Activated CD4-positive, alpha-beta T cell treated with anti-CD3 and anti-CD28 coated beads, Interleukin-2, amount 10 ng/mL, durations not matched to agents 7 days and 5 days (primary cell): ENCODE results near the gene AP1B1. TPM values are rescaled to one million over a fixed set of nuclear protein-coding genes. Genes with fewer than 3 reads are reported as not detected.

ENCODE experiments used
- CTCF ChIA-PET: fragments of 350-600 bp; sonication (Branson Sonifier 250); formaldehyde crosslinking; loops from one replicate; lab custom pipeline; 2021; ENCODE audit warnings: antibody characterized with exemption; lab: Charles Lee
- POLR2A ChIA-PET: fragments of 350-600 bp; sonication (Branson Sonifier 250); formaldehyde crosslinking; loops from one replicate; lab custom pipeline; 2021; ENCODE audit warnings: antibody characterized with exemption; lab: Charles Lee
- DNase-seq: peaks from one replicate; pipeline ENCODE4 v3.0.0-alpha.2; 2020
- H3K27ac Mint-ChIP-seq: one replicate; pipeline ENCODE4 v1.8.0; 2021; ENCODE audit warnings: mild to moderate bottlenecking, moderate library complexity, mixed read lengths
- H3K27me3 Mint-ChIP-seq: one replicate; pipeline ENCODE4 v1.8.0; 2021; ENCODE audit warnings: mixed read lengths
- H3K36me3 Mint-ChIP-seq: one replicate; pipeline ENCODE4 v1.8.0; 2021; ENCODE audit warnings: low read depth, mixed read lengths
- H3K4me1 Mint-ChIP-seq: one replicate; pipeline ENCODE4 v1.8.0; 2021; ENCODE audit warnings: mixed read lengths
- H3K4me3 Mint-ChIP-seq: one replicate; pipeline ENCODE4 v1.8.0; 2021; ENCODE audit warnings: mild to moderate bottlenecking, moderate library complexity, mixed read lengths
- H3K9me3 Mint-ChIP-seq: one replicate; pipeline ENCODE4 v1.8.0; 2021; ENCODE audit warnings: mixed read lengths
- total RNA-seq, 2 experiments: library from RNA; stranded (reverse); gene quantifications; one replicate each; pipeline ENCODE4 v1.2.3, GENCODE V29; 2021

Gene AP1B1
- total RNA-seq, 2 experiments from 2014 or later, result 74.8 to 78.0 TPM

DNA sequence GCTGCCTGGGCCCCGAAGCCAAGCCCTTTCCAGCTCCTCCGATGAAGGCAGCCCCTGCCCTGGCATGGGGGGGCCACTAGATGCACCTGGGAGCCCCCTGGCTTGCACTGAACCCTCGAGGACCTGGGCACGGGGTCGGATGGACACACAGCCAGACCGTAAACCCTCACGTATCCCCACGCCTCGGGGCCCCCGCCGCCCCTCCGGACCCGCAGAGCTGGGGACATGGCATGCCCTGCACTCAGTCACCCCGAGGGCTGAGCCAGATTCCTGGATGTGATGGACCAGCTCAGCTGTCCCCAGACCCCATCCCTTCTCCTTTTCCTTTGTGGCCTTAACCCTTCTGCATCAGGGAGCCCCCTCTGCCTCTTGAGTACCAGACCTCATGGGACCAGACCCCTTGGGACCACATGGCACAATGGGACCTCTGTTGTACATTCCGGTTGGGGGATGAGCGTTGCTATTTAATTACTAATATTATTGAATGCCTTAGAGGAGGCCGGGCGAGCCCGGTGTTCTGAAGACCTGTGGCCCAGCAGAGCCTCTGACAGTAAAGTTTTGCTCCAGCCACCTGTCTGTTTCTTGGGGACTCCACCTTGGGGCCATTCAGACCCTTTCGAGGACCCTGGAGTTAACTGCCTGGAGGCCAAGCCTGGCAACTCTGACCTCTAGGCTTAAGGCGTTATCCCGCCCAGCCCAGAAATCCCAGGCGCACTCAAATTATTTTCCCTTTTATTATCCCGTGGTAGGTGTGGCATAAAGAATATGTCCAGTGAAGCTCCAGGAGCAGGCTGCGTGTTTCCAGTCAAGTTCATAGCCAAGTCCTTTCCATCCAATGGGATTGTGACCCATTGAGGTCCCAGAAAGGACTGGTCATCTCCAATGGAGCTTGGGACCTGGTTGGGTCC is 75.9 kb downstream of the AP1B1 start:
- DNase-seq, result no peak
- H3K27me3 Mint-ChIP-seq, result peaks cover 47% of the 10 kb centered on the region

DNA sequence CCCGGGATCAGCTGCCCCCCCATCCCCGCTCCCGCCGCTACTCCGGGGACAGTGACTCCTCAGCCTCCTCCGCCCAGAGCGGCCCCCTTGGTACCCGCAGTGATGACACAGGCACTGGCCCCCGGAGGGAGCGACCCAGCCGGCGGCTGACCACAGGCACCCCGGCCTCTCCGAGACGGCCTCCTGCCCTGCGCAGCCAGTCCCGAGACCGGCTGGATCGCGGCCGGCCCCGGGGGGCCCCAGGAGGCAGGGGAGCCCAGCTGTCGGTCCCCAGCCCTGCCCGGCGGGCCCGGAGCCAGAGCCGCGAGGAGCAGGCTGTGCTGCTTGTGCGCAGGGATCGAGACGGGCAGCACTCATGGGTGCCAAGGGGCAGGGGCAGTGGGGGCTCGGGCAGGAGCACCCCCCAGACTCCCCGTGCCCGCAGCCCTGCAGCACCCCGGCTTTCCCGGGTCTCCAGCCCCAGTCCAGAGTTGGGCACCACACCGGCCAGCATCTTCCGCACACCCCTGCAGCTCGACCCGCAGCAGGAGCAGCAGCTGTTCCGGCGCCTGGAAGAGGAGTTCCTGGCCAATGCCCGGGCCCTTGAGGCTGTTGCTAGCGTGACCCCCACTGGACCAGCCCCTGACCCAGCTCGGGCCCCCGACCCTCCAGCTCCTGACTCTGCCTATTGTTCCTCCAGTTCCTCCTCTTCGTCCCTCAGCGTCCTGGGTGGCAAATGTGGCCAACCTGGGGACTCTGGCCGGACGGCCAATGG is 76.7 kb downstream of the AP1B1 start:
- CTCF ChIA-PET, result interaction anchor here (0.6 to 3.8 kb wide), 4 partner anchors 9 to 293 kb away, joined by 3 to 24 read pairs (median 4); no protein-coding TSS in a partner anchor
- Mint-ChIP-seq H3K27ac (no peak overlapping the region), H3K36me3 (peaks cover 2% of the 10 kb centered on the region), H3K27me3 (peaks cover 41% of the 10 kb centered on the region), H3K4me1 (peaks cover 36% of the 10 kb centered on the region), H3K9me3 (no peaks in the 10 kb centered on the region), H3K4me3 (no peak overlapping the region)
- no peak for DNase-seq
- POLR2A ChIA-PET, result no interaction called here

More for the DNA sequence above, 75.9 kb downstream of the AP1B1 start:
- H3K4me1 Mint-ChIP-seq, result peaks cover 33% of the 10 kb centered on the region
- CTCF ChIA-PET, result interaction anchor here (0.6 to 3.8 kb wide), 9 partner anchors 10 to 567 kb away, joined by 3 to 24 read pairs (median 3); no protein-coding TSS in a partner anchor
- POLR2A ChIA-PET, result no interaction called here
- H3K36me3 Mint-ChIP-seq, result peaks cover 2% of the 10 kb centered on the region
- no peak overlapping the region for H3K27ac Mint-ChIP-seq
- H3K4me3 Mint-ChIP-seq, result no peak overlapping the region
- no peaks in the 10 kb centered on the region for H3K9me3 Mint-ChIP-seq

DNA sequence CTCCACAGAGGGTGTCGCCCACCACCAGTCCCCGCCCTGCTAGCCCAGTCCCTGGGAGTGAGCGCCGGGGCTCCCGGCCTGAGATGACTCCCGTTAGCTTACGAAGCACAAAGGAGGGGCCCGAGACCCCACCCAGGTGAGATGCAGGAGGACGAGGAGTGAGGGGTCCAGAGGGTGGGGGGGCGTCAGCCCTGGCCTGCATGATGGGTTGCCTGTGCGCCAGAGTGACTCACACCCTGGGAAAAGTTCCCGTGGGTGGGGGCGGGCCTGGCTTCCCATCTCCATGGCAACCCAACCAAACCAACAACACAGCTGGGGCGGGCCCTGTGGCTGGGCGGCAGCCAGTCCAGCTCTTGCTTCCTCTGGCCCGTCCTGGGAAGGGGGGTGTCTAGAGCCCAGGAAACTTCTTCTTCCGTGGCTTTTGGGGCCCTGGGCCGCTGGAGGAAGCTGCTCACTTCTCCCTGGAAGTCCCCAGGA is 77.5 kb downstream of the AP1B1 start:
- Mint-ChIP-seq H3K9me3 (no peaks in the 10 kb centered on the region), H3K27ac (no peak overlapping the region), H3K36me3 (peaks cover 2% of the 10 kb centered on the region), H3K4me3 (no peak overlapping the region), H3K4me1 (peaks cover 42% of the 10 kb centered on the region), H3K27me3 (peaks cover 39% of the 10 kb centered on the region)
- POLR2A ChIA-PET, result no interaction called here
- CTCF ChIA-PET, result interaction anchor here (0.6 to 3.8 kb wide), 3 partner anchors 8 to 26 kb away, joined by 3 to 24 read pairs (median 4); no protein-coding TSS in a partner anchor
- peak; percentile 56 for DNase-seq

DNA sequence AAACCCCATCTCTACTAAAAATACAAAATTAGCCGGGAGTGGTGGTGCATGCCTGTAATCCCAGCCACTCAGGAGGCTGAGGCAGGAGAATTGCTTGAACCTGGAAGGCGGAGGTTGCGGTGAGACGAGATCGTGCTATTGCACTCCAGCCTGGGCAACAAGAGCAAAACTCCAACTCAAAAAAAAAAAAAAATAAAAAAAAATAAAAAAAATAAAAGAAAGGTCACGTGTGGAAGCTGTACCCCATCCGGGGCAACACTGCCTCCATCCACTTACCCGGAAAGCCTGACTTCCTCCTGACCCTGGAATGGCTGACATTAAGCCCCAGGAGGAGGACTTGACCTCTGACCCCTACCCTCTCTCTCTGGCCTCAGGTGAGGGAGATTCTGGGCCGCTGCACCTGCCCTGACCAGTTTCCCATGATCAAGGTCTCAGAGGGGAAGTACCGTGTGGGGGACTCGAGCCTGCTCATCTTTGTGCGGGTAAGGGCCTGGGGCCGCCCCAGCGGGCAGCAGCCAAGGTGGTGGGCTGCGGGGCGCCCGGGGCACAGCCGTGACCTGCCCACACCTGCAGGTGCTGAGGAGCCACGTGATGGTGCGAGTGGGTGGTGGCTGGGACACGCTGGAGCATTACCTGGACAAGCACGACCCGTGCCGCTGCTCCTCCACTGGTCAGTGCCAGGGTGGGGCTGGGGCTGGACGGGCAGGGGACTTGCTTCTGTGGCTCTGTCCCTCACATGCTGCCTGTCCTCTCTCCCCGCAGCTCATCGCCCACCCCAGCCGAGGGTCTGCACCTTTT is 78.1 kb downstream of the AP1B1 start:
- Mint-ChIP-seq H3K27me3 (peaks cover 42% of the 10 kb centered on the region), H3K9me3 (no peaks in the 10 kb centered on the region), H3K4me1 (peaks cover 46% of the 10 kb centered on the region), H3K36me3 (peaks cover 2% of the 10 kb centered on the region), H3K27ac (no peak overlapping the region), H3K4me3 (no peak overlapping the region)
- CTCF ChIA-PET, result interaction anchor here (0.6 to 3.8 kb wide), 4 partner anchors 7 to 286 kb away, joined by 3 to 24 read pairs (median 4); no protein-coding TSS in a partner anchor
- no peak for DNase-seq
- POLR2A ChIA-PET, result no interaction called here

DNA sequence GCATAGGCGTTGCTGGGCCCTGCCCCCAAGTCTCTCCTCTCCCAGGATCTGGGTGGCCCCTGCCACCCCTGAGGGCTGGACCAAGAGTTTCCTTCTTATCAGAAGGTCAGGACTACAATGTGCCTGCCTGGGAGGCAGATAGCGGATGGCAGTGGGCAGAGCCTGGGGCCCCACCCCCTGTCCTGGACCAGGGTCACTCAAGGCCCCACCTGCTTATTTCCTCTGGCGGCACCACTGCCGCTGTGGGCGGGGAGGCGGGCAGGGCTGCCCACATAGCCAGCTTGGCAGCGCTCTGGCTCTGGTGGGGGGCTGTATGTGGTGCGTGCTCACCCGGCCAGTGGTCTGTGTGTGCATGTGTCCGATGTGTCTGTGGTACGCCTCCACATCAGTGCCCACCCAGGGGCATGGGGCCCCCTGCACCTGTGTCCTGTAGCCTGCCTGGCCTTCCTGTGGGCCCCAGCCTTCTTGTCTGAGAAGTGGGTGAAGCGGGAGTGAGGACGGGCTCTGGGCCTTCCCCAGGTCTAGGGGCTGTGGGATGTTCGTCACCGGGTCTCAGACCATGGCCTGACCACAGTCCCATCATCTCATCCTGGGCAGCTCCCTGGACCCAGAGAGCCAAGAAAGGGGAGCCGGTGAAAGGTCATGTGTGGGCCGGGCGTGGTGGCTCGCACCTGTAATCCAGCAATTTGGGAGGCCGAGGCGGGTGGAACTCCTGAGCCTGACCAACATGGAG is 78.9 kb downstream of the AP1B1 start:
- peak overlapping the region; percentile 72 for H3K27ac Mint-ChIP-seq
- no peaks in the 10 kb centered on the region for H3K9me3 Mint-ChIP-seq
- DNase-seq, result no peak
- H3K27me3 Mint-ChIP-seq, result peaks cover 42% of the 10 kb centered on the region
- CTCF ChIA-PET, result interaction anchor here (0.8 kb wide), 1 partner anchor 287 kb away, joined by 3 read pairs; no protein-coding TSS in a partner anchor
- POLR2A ChIA-PET, result no interaction called here
- peaks cover 44% of the 10 kb centered on the region for H3K4me1 Mint-ChIP-seq
- no peak overlapping the region for H3K4me3 Mint-ChIP-seq
- H3K36me3 Mint-ChIP-seq, result peaks cover 2% of the 10 kb centered on the region

DNA sequence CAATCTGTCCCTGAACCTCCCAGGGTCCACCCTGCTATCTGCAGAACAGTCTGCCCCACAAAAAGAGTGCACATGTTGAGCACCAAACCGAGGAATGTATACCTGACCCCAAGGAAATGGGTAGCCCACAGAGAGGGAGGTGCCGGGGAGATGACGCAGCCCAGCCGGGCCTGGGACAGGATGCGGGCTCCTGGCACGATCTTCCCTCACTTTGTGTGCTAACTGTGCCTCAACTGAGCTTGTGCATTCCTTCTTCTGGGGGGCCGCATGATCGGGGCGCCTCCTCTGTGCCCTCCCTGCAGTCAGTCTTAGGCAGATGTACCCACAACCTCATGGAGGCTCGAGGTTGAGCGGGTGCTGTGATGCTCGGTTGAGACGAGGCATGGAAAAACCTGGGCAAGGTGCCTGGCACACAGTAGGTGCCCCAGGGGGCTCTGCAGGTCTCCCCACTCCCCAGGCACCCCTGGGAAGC is 79.5 kb downstream of the AP1B1 start:
- H3K4me1 Mint-ChIP-seq, result peaks cover 40% of the 10 kb centered on the region
- ChIA-PET POLR2A (no interaction called here), CTCF (interaction anchor here (0.5 kb wide), 1 partner anchor 423 kb away, joined by 3 read pairs; no protein-coding TSS in a partner anchor)
- H3K27ac Mint-ChIP-seq, result peak overlapping the region; percentile 72
- H3K27me3 Mint-ChIP-seq, result peaks cover 39% of the 10 kb centered on the region
- no peaks in the 10 kb centered on the region for H3K9me3 Mint-ChIP-seq
- H3K36me3 Mint-ChIP-seq, result no peaks in the 10 kb centered on the region
- peak overlapping the region; percentile 38 for H3K4me3 Mint-ChIP-seq
- peak; percentile 53 for DNase-seq

DNA sequence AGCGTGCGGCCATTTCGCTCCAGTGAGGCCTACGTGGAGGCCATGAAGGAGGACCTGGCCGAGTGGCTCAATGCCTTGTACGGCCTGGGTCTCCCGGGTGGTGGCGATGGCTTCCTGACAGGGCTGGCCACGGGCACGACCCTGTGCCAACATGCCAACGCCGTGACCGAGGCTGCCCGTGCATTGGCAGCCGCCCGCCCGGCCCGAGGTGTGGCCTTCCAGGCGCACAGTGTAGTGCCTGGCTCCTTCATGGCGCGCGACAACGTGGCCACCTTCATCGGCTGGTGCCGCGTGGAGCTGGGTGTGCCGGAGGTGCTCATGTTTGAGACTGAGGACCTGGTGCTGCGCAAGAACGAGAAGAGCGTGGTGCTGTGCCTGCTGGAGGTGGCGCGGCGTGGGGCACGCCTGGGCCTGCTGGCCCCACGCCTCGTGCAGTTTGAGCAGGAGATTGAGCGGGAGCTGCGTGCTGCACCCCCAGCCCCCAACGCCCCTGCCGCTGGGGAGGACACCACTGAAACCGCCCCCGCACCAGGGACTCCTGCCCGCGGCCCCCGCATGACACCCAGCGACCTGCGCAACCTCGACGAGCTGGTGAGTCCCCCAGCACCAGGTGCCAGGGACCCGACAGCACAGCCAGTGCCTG is 80.1 kb downstream of the AP1B1 start:
- H3K36me3 Mint-ChIP-seq, result no peaks in the 10 kb centered on the region
- H3K9me3 Mint-ChIP-seq, result no peaks in the 10 kb centered on the region
- H3K4me3 Mint-ChIP-seq, result peak overlapping the region; percentile 38
- peaks cover 37% of the 10 kb centered on the region for H3K4me1 Mint-ChIP-seq
- no peak for DNase-seq
- CTCF ChIA-PET, result interaction anchor here (0.5 kb wide), 1 partner anchor 422 kb away, joined by 3 read pairs; no protein-coding TSS in a partner anchor
- POLR2A ChIA-PET, result no interaction called here
- H3K27me3 Mint-ChIP-seq, result peaks cover 33% of the 10 kb centered on the region
- peak overlapping the region; percentile 72 for H3K27ac Mint-ChIP-seq

DNA sequence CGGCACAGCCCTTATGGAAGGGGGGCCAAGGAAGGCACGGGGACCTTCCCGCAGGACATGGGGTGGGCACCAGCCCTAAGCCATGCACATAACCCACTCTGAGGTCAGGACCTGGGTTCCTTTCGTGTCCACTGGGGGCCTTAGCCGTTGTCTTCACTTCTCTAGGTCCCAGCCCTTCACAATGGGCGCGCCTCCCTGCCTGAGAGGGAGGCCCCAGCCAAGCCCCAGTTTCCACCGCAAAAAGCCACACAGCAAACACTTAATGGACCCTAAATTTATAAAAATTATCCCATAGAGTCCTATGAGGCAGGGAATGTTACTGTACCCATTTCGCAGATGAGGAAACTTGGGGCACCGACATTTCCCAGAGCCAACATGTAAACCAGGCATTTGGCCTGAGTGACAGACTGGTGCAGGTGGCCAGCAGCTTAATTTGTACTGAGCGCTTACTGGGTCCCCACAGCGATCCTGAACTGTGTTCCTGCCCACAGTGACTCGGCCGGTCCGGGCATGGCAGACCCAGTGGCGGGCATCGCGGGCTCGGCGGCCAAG is 80.7 kb downstream of the AP1B1 start:
- H3K4me3 Mint-ChIP-seq, result peak overlapping the region; percentile 73
- no peak for DNase-seq
- H3K4me1 Mint-ChIP-seq, result peaks cover 37% of the 10 kb centered on the region
- H3K27ac Mint-ChIP-seq, result peak overlapping the region; percentile 31
- CTCF ChIA-PET, result no interaction called here
- no peaks in the 10 kb centered on the region for H3K9me3 Mint-ChIP-seq
- peaks cover 27% of the 10 kb centered on the region for H3K27me3 Mint-ChIP-seq
- H3K36me3 Mint-ChIP-seq, result no peaks in the 10 kb centered on the region
- POLR2A ChIA-PET, result no interaction called here

DNA sequence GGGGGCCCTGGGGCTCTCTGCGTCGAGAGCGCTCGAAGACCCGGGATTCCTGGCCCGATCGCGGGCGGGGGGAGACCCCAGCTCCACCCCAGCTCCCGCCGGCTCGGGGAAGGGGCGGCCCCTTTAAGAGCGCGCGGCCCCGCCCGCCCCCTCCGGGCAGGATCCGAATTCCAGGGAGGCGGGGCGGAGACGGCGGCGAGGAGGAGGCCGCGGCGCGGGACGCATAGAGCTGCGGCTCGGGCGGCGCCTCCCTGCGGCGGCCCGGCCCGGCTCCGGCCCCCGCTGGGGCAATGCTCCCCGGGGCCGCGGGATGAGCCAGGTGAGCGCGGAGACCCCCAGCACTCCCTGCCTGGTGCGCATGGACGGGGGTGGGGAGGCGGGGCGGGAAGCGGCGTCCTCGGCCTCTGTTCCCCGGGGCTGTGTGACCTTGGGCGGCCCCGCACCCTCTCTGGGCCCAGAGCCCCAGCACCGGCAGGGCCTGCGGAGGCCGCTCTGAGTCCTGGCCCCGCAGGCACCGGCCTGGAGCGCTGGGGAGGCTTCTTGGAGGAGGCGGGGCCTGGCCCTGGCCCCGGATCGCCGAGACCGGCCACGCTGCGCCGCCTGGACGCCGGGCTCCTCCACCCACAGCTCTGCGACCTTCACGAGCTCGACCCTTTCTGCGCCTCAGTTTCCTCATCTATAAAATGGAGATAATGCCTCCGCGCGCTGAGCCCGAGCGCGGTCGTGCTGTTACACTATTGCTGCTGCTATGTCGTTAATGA is 81.4 kb downstream of the AP1B1 start:
- DNase-seq, result peak; percentile 30
- peak overlapping the region; percentile 31 for H3K27ac Mint-ChIP-seq
- ChIA-PET POLR2A (no interaction called here), CTCF (no interaction called here)
- H3K36me3 Mint-ChIP-seq, result no peaks in the 10 kb centered on the region
- peaks cover 22% of the 10 kb centered on the region for H3K27me3 Mint-ChIP-seq
- peak overlapping the region; percentile 73 for H3K4me3 Mint-ChIP-seq
- H3K4me1 Mint-ChIP-seq, result peaks cover 37% of the 10 kb centered on the region
- H3K9me3 Mint-ChIP-seq, result no peaks in the 10 kb centered on the region

DNA sequence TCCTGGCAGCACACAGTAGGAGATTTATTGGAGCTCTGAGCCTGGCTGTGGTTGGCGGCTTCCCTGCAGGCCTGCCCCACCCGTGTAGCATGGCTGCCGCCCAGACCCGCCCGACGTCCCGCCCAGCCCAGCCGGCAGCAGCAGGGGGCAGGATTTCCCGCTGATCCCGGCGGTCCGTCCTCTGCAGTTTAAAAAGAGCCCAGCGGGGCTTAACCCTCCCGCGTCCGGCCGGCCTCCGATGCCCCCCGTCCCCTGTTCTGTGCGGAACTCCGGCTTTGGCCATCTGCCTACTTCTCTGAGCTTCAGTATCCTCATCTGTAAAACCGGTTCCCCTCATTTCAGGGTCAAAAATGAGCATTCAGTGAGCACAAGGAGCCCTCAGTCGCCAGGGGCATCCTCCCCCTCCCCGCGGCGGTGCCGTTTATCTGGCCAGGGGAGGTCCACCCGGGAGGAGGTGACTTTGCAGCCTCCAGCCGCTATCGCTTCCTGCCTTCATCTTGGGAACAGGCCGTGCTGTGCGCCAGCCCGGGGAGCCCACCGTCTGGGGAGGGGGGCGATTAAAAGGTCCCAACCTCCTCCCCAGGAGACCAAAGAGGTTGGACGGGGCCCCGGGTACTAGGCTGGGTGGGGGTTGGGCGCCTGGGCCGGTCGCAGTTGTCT is 82.1 kb downstream of the AP1B1 start, which contains the start of gene GAS2L1:
TSS of gene GAS2L1 (plus strand) at position 476 of the 660 bp plus-strand sequence. CDS start 1,456 bp downstream, outside the sequence.
- DNase-seq, result peak; percentile 45
- Mint-ChIP-seq H3K27ac (peak within 1 kb of the TSS; percentile 57), H3K36me3 (peaks cover 1% of the 10 kb centered on the region), H3K9me3 (no peaks in the 10 kb centered on the region), H3K4me3 (peak within 1 kb of the TSS; percentile 73), H3K4me1 (peaks cover 37% of the 10 kb centered on the region), H3K27me3 (peaks cover 21% of the 10 kb centered on the region)
- POLR2A ChIA-PET, result no interaction called here
- CTCF ChIA-PET, result no interaction called here
